Right lobe of liver (tissue), 4 donors: ENCODE results near the gene C6orf136.
A peak's percentile ranks its signal among the peaks of the same experiment; 100 is the strongest.
"Not testable (repeated sequence)": the region's sequence is repeated elsewhere in the genome, so short reads cannot be mapped to it uniquely, and the experiment has no call there.

Experiments
- CTCF ChIP-seq, 4 donors: fragments of 200-600 bp in 3 of 4; fragments of 450-650 bp in 1 of 4; IDR thresholded peaks; one replicate each; pipeline versions ENCODE4 v1.5.1 to v1.8.0; 2016 to 2022; ENCODE audit warnings: antibody characterized with exemption in 4 of 4, mild to moderate bottlenecking in 2 of 4
- POLR2A ChIP-seq: fragments of 450-650 bp; IDR thresholded peaks from one replicate; pipeline ENCODE4 v1.6.1; 2017; ENCODE audit warnings: antibody characterized with exemption, mild to moderate bottlenecking
- donor health status: DM: no; HTN: no; CAD: no.
- donor health status: DM: no; HTN: no; CAD: no.
- donor health status: DM: no; HTN: yes; CAD: no.

- TF ChIP-seq CTCF (IDR thresholded peaks at IDR 0.05), result peak; percentile 74 to 88 (median 78)
- TF ChIP-seq POLR2A, result not testable (repeated sequence)
Measured at GRCh38 chr6:30597315-30598144, 49.4 kb upstream of the C6orf136 start.
